NCI-H2227 treated with DMSO at 0.1 percent for 48 hours (cell line): ENCODE data around the gene TEX54.
"Not testable (repeated sequence)": the region's sequence is repeated elsewhere in the genome, so short reads cannot be mapped to it uniquely, and the experiment has no call there.

ENCODE experiments used
- DNase-seq: peaks from one replicate; lab custom pipeline; 2025; lab: John Stamatoyannopoulos, UW

TEX54 gene

DNA sequence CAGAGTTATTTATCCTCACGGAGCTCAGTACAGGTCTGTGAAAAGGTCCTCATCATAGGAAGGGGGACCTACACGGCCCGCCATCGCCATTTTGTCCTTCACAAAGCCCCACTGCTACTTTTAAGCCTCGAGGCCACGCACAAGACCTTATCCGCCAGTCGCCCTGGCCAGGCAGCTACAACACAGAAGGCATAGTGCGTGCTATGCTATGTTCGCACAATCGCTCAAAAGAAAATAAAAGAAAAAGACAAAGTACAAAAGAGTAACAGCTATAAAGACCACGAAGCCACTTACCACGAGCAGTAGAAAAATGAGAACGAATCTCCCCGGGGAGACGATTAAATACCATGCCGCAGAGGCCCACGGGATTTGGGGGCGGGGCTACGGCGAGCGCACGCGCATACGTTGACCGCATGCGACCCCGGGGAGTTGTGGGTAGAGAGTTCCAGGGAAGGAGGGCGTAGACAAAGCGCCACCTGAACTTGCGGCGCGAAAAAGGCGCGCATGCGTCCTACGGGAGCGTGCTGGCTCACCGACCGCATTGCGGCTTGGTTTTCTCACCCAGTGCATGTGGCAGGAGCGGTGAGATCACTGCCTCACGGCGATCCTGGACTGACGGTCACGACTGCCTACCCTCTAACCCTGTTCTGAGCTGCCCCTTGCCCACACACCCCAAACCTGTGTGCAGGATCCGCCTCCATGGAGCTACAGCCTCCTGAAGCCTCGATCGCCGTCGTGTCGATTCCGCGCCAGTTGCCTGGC, 23.1 kb upstream of the TEX54 start:
- peak; percentile 98 for DNase-seq

DNA sequence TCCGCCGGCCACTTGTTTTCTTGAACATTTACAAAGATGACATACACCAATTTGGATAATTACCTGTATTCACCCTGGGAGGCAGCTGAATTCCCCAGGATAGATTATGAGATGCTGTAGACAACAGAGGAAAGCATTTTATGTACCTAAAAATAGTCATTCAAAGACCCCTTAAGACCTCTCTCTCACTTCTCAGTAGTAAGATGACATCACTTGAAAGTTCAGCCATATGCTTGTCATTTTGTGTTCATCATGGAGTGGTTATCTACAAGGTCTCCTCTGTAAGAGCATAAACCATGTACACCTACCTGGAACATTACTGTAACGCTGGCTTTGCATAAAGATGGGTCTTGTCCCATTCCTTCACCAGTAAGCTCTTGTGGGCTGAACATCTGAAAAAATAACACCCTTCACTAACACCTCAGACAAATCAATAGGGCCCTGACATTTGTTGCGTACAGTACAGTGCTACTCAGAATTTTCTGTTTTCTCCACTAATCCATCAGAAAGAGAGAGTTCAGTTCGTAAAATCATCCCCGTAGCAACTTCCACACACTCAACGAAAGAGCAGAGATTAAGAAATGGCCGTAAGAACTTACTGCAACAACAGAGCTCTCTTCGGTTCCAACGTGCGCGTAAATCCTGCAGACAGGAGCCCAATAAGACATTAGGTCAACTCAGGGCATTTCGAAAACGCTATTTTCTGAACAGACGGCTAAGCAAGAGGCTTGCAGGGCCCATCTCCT, 22.4 kb upstream of the TEX54 start:
- no peak for DNase-seq

DNA sequence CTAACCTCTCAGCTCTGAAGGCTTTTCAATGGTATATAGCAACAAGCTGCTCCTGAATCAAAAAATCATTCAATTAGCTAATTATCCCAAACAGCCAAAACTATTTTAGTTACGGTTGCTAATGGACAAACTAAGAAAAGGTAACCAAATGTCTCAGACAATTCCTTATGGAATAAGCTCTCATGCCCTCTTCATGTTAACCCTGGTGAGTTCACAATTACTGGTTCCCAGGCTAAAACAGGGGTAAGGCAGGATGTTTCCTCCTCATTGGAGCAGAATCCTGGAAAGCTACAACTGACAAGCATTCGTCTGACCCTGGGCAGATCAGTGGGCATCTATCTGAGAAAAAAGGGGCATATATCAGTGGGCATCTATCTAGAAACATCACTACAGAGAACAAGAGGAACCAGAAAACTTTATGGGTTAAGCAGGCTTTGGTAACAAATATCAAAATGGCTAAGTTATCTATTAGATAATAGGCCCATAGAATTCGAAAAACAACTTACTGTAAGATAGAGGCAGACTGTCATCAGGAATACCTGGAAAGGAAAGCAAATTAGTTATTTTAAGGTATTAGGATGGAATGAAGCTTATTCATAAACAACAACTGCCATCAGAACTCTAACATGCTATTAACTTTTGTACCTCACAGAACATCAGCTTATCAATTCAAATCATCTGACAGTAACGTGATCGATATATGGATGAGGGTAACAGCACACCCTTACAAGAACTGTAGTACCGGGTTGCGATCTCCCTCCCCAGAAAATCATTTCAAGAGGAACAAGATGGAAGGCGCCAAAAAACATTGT, 21.6 kb upstream of the TEX54 start:
- no peak for DNase-seq

DNA sequence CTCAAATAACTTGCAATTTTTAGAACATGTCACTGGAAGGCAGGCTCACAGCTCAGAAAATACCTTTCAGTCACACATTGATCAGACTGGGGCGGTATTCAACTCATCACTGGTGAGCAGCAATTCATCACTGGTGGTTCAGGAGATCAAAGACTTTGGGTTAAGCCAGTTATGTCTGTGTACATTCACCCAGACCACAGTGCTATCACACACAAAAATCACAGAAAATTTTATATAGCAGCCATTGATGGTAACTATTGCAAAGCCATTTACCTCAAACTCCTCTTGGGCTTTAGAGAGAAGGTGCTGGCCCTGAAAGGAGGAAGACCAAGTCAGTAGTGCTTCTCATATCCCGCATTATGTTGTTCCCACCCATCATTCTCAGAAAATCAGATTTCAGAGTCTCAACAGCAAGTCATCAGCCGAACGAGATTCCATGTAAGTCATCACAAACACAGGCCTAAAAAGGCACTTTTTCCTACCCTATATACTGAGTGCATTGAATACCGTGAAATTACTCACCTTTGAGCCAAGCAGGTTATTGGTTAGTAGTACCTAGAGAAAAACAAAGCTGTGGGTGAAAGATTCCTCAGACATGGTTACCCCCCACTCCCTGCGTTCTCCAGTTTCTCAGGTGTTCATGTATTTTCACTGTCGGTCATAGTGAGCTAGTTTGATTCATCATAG, 20.8 kb upstream of the TEX54 start:
- no peak for DNase-seq

DNA sequence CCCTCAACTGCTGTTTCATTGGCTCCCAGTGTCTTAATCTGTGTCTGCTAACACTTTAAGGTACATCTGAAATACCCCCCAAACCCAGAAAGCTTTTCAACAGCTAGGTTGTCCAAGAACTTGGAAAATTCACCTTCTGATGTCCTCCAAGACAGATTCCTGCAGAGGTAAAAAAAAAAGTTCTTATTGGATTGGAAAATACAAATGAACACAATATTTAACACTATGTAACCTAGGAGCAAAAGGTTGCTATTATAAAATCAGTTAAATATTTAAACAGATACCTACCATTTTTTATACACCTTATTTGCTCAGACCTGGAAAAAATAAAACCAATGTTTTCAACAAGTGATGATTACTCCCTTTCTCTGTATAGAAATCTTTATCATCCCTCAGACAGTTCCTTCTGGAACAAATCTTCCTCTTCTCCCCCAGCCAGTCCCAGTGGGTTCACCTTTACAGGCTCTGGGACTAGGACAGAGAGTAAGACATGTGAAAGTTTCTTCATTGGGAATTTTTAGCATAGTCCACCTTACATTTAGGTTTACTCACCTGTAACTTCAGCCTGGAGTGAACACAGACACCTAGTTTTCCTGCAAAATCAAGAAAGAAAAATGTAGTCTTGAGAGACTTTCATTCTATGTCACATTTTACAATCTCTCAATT, 20.0 kb upstream of the TEX54 start:
- no peak for DNase-seq

DNA sequence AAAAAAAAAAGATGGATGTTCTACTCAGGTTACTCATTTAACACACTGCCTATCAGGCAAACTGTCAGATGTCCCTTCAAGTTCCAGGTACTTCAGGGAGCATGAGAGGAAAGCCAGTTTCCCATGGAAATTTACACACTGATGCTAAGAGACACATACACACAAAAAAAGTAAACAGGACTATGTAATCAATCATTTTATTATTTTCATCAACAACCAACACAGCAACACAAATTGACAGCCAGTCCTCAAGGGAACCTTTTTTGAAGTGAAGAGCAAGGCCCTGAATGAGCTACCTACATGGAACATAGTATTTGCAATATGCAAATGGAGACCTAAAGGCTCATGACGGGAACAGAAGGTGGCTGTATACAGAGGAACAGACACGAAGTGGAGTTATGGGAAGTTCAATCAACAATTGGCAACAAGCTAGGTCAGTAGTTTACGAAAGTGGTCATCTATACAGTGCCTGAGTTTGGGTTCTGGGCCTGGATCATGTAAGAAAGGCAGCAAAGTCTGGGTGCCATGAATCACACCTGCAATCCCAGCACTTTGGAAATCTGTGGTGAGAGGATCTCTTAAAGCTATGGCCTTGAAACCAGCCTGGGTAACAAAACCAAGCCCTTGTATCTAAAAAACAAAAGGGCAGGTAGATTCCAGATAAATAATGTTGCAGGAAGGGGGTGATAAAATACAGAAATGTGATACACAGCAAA, 19.3 kb upstream of the TEX54 start:
- no peak for DNase-seq

DNA sequence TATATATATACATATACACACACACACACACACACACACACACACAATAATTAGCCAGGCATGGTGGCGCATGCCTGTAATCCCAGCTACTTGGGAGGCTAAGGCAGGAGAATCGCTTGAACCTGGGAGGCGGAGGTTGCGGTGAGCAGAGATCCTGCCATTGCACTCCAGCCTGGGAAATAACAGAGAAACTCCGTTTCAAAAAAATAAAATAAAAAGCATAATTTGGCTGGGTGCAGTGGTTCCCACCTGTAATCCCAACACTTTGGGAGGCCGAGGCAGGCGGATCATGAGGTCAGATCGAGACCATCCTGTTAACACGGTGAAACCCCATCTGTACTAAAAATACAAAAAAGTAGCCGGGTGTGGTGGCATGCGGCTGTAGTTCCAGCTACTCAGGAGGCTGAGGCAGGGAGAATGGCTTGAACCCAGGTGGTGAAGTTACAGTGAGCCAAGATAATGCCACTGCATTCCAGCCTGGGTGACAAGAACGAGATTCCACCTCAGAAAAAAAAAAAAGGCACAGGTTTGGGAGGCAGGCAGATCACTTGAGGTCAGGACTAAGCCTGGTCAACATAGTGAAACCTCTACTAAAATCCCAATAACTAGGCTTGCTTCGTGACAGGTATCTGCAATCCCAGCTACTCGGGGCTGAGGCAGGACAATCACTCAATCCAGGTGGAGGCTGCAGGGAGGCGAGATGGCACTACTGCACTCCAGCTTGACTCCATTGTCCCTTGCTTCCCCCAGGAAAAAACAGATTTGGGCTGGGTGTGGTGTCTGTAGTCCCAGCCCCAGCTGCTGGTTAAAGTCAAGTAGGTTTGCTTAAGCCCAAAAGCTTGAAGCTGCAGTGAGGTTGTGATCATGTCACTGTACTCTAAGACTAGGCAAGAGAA, 18.5 kb upstream of the TEX54 start:
- DNase-seq: no peak

DNA sequence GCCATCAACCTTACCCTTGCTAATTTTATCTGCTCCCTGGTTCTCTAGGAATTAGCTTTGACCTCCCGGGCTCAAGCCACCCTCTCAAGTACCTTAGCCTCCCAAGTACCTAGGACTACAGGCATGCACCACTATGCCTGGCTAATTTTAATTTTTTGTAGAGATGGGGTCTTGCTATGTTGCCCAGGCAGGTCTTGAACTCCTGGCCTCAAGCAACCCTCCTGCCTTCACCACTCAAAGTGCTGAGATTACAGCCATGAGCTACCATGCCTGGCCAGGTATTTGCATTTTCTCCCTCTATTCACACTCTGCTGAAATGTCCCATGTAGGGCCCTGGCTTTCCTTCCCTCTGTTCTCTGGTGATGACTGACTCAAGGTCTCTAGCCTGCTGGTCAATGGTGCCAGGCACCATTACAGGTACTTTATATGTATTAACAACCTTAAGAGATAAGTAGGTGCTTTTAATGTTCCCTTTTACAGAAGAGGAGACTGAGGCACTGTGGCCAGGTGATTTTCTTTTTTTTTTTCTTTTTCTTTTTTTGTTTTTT, 15.2 kb upstream of the TEX54 start:
- no peak for DNase-seq

DNA sequence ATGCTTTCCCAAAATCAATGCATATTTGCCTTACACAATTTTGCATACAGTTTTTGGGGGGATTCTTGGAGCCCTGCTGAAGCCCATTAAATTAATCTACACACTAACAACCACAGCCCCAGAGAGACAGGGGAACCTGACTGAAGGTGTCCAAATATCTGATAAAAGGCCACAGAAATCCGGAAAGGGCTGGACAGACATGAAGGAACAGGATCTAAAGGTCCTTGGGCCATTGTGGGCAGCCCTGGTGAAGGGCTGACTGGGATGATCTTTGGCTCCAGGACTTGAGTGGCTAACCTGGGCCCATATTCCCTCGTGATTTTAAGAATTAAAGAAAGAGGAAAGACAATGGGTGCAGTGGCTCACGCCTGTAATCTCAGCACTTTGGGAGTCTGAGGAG, 13.5 kb upstream of the TEX54 start:
- DNase-seq: no peak

DNA sequence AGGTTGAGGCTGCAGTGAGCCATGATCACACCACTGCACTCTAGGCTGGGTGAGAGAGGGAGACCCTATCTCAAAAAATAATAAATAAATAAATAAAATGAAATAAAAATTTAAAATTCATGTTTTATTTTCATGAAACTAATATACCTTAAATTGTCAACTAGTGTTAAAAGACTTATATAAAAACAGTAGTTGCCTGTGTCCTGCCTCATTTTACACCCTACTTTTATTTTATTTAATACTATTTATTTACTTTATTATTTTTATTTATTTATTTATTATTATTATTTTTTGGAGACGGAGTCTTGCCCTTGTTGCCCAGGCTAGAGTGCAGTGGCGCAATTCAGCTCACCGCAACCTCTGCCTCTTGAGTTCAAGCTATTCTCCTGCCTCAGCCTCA, 11.5 kb upstream of the TEX54 start:
- DNase-seq: no peak

DNA sequence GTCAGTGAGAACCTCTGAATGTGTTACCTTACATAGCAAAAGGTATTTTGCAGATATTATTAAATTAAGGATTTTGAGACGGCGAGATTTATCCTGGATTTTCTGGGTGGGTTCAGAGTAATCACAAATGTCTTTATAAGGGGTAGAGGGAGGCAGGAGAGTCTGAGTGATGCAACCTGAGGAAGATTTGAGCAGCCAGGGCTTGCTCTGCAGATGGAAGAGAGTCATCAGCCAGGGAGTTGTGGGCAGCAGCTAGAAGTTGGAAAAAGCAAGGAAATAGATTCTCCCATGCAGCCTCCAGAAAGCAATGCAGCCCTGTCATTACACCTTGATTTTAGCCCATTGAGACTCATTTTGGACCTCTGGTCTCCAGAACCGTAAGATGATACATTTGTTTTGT, 10.8 kb upstream of the TEX54 start:
- DNase-seq: no peak

DNA sequence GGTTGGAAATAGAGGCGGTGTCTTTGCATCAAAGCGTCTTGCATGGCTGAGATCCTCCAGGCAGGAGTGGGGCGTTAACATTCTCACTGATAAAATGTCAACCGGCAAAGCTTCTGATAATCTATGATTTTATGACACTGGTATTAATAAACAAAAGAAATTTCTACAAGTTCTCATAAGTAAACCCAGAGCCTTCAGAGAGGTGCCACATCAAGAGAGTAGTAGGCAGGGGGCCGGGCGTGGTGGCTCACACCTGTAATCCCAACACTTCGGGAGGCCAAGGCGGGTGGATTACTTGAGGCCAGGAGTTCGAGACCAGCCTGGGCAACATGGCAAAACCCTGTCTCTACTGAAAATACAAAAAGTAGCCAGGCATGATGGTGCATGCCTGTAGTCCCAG, 10.2 kb upstream of the TEX54 start:
- DNase-seq: peak; percentile 75

DNA sequence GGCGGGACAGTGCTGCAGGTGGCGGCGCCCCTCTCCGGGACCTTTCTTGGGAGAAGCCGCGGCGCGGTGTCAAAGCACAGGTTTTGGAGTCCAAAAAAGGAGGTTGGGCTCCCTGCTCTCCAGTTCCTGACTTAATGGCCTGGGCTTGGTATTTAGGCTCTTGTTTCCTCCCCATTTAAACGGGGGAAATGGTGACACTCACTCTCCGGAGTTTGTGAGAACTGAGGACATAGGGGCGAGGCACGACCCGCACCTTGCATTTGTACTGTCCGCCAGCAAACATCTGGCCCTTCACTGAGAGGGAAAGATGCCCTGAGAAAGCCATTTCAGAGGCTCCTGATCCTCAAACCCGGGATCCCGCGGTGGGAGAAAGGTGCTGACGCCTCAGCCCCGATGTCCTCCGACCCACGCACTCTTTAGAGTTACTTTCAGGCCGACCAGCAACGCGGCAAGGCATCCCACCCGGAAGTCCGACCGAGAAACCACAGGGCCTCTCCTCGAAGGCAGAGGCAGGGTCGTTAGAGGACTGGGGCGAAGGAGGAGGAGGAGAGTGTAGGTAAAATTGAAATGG, 9.6 kb upstream of the TEX54 start:
- DNase-seq: peak; percentile 75

DNA sequence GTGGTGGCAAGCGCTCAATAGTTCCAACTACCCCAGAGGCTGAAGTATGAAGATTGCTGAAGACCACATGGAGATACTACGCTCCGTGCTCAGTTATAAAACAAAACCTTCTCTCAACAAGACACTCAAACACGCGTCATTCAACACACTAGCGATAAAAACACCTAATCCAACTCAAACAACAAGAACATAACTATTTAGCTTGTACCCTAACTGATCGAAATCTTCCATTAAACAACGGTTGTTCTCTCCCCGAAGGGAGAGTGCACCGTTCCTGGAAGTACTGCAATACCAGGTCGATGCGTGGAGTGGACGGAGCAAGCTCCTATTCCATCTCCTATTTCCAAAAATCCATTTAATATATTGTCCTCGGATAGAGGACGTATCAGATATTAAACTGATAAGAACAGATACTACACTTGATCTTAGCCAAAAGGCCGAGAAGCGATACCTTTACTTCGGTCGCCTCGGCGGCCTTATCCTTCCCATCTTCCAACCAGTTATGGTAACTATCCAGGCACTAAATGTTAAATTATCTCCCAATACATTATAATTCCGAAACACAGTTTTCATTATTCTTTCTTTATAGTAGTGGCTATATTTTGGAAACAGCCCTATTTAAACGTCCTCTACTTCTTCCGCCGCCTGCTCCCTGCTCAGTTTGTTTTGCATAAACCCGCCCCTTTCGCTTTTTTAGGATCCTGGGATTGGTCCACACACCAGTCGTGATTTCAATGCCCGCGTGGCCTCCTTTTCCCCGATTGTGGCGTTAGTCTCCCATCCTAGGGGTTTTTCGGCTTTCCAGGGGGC, 8.9 kb upstream of the TEX54 start:
- DNase-seq: peak; percentile 99

DNA sequence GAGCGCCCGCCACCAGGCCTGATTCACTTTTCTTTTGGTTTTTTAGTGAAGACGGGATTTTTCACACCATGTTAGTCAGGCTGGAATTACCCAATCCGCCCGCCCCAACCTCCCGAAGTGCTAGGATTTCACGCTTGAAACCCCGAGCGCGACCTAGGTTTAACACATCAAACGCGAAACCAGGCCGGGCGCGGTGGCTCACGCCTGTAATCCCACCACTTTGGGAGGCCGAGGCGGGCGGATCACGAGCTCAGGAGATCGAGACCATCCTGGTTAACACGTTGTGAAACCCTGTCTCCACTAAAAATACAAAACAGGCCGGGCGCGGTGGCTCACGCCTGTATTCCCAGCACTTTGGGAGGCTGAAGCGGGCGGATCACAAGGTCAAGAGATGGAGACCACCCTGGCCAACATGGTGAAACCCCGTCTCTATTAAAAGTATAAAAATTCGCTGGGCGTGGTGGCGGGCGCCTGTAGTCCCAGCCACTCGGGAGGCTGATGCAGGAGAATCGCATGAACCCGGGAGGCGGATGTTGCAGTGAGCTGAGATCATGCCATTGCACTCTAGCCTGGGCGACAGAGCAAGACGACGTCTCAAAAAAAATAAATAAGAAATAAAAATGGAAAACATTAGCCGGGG, 8.2 kb upstream of the TEX54 start:
- not testable (repeated sequence) for DNase-seq

DNA sequence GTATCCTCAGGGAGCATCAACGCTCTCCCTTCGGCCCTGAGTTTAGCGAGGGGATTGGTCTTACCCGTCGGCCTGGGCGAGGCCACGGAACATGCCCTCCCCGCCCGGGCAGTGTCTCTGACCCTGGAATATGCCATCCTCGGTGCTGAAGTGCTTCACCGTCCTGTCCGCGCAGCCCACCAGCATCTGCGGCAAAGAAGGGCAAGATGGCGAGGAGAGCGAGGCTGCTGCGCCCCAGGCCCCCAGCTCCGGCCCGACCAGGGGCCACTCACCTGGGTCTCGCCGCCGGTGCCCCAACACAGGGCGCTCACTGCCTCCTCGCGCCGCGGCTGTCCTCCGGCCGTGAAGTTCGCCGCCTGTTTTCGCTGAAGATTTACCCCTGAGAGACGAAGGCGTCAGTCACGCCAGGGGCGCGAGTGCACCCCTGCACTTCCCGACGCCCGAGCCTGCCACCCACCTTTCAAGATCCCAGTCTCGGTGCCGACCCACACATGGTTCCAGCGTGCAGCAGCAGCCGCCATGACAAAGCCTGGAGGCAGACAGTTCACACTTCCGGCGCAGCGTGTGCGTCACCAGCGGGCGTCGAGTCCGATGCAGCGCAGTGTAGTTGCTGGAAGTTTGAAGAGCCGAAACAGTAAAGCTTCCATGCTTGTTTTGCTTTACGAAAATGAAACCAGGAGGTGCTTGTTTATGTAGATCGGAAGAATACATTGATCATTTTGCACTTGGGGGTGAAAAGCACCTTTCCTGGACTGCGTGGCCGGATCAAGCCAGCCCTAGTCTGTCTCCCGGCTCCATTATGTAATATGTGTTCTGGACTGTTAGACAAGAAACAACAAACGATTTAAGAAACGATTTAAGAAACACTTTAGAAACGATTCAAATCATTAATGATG, 6.7 kb upstream of the TEX54 start, which contains the start of gene WDR74:
TSS of gene WDR74 (minus strand) at position 541 of the 896 bp plus-strand sequence. CDS start at position 521, 20 bp downstream.
- DNase-seq: peak; percentile 90

DNA sequence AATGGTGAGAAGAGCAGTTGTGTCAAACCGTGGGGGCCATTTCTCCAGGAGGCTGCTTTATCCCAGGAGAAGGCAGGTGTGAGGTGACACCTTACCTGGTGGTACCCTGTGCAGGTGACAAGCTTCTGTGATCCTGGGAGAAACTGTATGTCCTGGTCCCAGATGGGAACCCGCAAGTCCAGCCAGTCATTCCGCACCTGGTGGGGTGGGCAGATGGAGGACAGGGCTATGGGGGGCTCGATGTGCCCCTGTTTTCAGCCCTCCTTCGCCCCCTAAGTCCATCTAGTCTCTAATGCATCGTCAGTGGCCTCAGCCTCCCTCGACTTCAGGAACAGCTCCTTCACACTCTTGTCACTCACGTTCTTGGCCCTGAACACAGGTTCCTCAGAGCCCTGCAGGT, 2.7 kb upstream of the TEX54 start:
- no peak for DNase-seq
